ENCODE results near the gene PARVB. TPM values are rescaled to one million over a fixed set of nuclear protein-coding genes. Genes with fewer than 3 reads are reported as not detected.

The PARVB gene
- total and polyA plus RNA-seq, 10 of the 15 experiments (the other 5 are each of a cell fraction or from before 2014, with no cell fraction given): 5.2 to 264 (median 76.0) TPM

DNA sequence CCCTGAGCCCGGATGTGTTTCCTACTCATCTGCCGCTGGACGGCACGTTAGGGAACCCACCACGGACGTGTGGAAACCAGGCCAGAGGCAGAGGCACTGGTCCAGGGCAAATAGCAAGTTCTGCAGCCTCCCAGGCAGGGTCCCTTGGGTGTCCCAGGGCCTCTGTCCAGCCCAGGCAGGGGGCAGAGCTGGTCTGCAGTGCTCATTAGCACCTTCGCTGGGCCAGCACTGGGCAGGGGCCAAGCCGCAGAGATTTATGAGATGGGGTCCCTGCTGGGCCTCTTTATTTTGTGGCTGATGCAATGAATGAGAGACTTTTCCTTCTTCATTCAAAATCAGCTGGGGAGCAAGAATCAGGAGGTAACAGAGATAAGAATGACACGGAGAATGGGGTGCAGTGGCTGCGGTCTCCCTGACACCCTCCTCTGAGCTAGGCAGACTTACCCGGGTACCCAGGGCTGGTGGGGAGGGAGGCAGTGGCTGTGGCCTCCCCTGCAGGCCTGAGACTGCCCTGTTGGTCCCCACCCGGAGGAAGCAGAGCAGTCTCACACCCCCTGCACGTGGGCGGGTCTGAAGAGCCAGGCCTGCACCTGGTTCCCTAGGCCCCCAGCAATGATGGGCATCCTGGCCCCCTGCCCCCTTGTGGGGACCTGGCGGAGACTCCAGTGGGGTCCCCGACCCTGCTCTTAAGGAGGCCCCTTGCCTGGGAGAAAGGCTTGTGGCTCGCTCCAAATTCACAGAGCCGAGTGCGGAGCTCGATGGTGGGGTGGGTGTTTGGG, 142.6 kb downstream of the PARVB start:
- CTCF ChIA-PET: no interaction called here

More for the DNA sequence above, 142.6 kb downstream of the PARVB start:
- H3K27me3 ChIP-seq (replicated peaks in 1 of 2; ENCODE audit: control insufficient read depth in 2 of 2, insufficient read depth in 2 of 2, low read length in 1 of 2): no peaks in the 10 kb centered on the region
- FAIRE-seq: no peak
- no peak for ATAC-seq
- DNase-seq (ENCODE audit: low read depth, low spot score): no peak
- peaks cover 3% of the 10 kb centered on the region; the same call in 1 of the 2 replicates for H3K4me1 ChIP-seq (ENCODE audit: control insufficient read depth, insufficient read depth, low read length)
- TF ChIP-seq, protein P1, sequence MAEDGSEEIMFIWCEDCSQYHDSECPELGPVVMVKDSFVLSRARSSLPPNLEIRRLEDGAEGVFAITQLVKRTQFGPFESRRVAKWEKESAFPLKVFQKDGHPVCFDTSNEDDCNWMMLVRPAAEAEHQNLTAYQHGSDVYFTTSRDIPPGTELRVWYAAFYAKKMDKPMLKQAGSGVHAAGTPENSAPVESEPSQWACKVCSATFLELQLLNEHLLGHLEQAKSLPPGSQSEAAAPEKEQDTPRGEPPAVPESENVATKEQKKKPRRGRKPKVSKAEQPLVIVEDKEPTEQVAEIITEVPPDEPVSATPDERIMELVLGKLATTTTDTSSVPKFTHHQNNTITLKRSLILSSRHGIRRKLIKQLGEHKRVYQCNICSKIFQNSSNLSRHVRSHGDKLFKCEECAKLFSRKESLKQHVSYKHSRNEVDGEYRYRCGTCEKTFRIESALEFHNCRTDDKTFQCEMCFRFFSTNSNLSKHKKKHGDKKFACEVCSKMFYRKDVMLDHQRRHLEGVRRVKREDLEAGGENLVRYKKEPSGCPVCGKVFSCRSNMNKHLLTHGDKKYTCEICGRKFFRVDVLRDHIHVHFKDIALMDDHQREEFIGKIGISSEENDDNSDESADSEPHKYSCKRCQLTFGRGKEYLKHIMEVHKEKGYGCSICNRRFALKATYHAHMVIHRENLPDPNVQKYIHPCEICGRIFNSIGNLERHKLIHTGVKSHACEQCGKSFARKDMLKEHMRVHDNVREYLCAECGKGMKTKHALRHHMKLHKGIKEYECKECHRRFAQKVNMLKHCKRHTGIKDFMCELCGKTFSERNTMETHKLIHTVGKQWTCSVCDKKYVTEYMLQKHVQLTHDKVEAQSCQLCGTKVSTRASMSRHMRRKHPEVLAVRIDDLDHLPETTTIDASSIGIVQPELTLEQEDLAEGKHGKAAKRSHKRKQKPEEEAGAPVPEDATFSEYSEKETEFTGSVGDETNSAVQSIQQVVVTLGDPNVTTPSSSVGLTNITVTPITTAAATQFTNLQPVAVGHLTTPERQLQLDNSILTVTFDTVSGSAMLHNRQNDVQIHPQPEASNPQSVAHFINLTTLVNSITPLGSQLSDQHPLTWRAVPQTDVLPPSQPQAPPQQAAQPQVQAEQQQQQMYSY (CRISPR knock-in tag; IDR thresholded peaks at IDR 0.05): no peak
- no peak for TF ChIP-seq BCLAF1 (IDR thresholded peaks at IDR 0.05)
- TF ChIP-seq CBFB (IDR thresholded peaks at IDR 0.05; ENCODE audit: low read depth): no peak
- no peak for TF ChIP-seq BCL3 (IDR thresholded peaks at IDR 0.05; ENCODE audit: borderline replicate concordance, insufficient read depth, low read depth, low read length, poor library complexity, severe bottlenecking)
- TF ChIP-seq ZSCAN29 (IDR thresholded peaks at IDR 0.05): no peak
- no peak for TF ChIP-seq NR2C1 (IDR thresholded peaks at IDR 0.05)
- TF ChIP-seq ETV6 (conservative IDR thresholded peaks at IDR 0.05 in 1 of 2, IDR thresholded peaks at IDR 0.05 in 1 of 2; ENCODE audit: borderline replicate concordance in 1 of 2, low read depth in 1 of 2): no peak
- no peak for TF ChIP-seq KDM1A (IDR thresholded peaks at IDR 0.05; ENCODE audit: borderline replicate concordance)
- no peak for TF ChIP-seq SMAD5 (IDR thresholded peaks at IDR 0.05; ENCODE audit: low read depth)
- TF ChIP-seq HDAC6 (IDR thresholded peaks at IDR 0.05; ENCODE audit: unreplicated experiment): no peak
- no peak for TF ChIP-seq EZH2 (IDR thresholded peaks at IDR 0.05; ENCODE audit: borderline replicate concordance, control insufficient read depth, low read depth, low read length)
- no peak for TF ChIP-seq ZNF24 (IDR thresholded peaks at IDR 0.05)
- TF ChIP-seq, protein P2, sequence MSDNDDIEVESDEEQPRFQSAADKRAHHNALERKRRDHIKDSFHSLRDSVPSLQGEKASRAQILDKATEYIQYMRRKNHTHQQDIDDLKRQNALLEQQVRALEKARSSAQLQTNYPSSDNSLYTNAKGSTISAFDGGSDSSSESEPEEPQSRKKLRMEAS (IDR thresholded peaks at IDR 0.05; ENCODE audit: low read depth, low read length): no peak
- TF ChIP-seq JUND (IDR thresholded peaks at IDR 0.05; ENCODE audit: low read depth, low read length): no peak
- TF ChIP-seq ZNF274 (IDR thresholded peaks at IDR 0.05; ENCODE audit: insufficient read depth, insufficient read length): no peak
- no peak for TF ChIP-seq FOXK2 (IDR thresholded peaks at IDR 0.05)
- no peak overlapping the region for H2AFZ ChIP-seq (ENCODE audit: control insufficient read depth, low read depth, low read length)
- H3K4me2 ChIP-seq (ENCODE audit: control insufficient read depth, insufficient read depth): no peak overlapping the region
- H3K9me3 ChIP-seq (replicated peaks; ENCODE audit: control insufficient read depth, insufficient read depth, low read length): no peaks in the 10 kb centered on the region
- H3K36me3 ChIP-seq (ENCODE audit: control insufficient read depth in 2 of 2, insufficient read depth in 2 of 2, low read length in 1 of 2): peaks cover 5 to 9% of the 10 kb centered on the region in 2 experiments; a peak in 3 of 4 replicates
- BruUV-seq (replicated peaks): no TSS peak
- H4K20me1 ChIP-seq (ENCODE audit: control insufficient read depth, insufficient read depth): no peaks in the 10 kb centered on the region
- 87% methylated on average over 20 of the region's 20 CpGs for WGBS (ENCODE audit: insufficient coverage, insufficient replicate concordance, low lambda C conversion rate, missing lambda C conversion rate)
- RAD21 ChIA-PET (ENCODE audit: unreplicated experiment): no interaction called here
- no peak overlapping the region for H3K27ac ChIP-seq (ENCODE audit: control insufficient read depth, insufficient read depth)
- H3K79me2 ChIP-seq (ENCODE audit: control insufficient read depth, insufficient read depth, low read length): no peaks in the 10 kb centered on the region
- POLR2A ChIA-PET: interaction anchor here (0.6 kb wide), 1 partner anchor 10 kb away, joined by 5 read pairs; no protein-coding TSS in a partner anchor
- intact Hi-C loops (cut with micrococcal nuclease; ENCODE audit: unreplicated experiment): no loop called here
- SMC1A ChIA-PET (ENCODE audit: uncharacterized antibody, unreplicated experiment): no interaction called here
- in situ Hi-C loops (cut with MboI): no loop called here
- no peak overlapping the region for H3K4me3 ChIP-seq
- no peak overlapping the region for H3K9ac ChIP-seq (ENCODE audit: control insufficient read depth, insufficient read depth, low read length)

All from GM12878 (cell line).